Smooth muscle cell (in vitro differentiated cells): ENCODE measurements around the gene LOXHD1. TPM values are rescaled to one million over a fixed set of nuclear protein-coding genes. Genes with fewer than 3 reads are reported as not detected.

Experiments used
- DNase-seq: peaks from one replicate; lab custom pipeline; 2025; ENCODE audit not compliant: unreplicated experiment; lab: John Stamatoyannopoulos, UW
- H2AFZ ChIP-seq: fragments of 200-600 bp; sonication (generic); 2 replicates; pipeline ENCODE4 v1.6.0; 2016; ENCODE audit warnings: antibody characterized with exemption, low read depth, mild to moderate bottlenecking
- H3F3A ChIP-seq: fragments of 200-600 bp; sonication (generic); 2 replicates; pipeline ENCODE4 v1.6.0; 2017; ENCODE audit warnings: antibody characterized with exemption, low read depth
- H3K27ac ChIP-seq: fragments of 200-600 bp; sonication (generic); 2 replicates; pipeline ENCODE4 v1.5.1; 2016; ENCODE audit warnings: low read depth, mild to moderate bottlenecking
- H3K27me3 ChIP-seq: fragments of 200-600 bp; sonication (generic); 2 replicates; pipeline ENCODE4 v1.6.1; 2016; ENCODE audit warnings: low read depth, mild to moderate bottlenecking
- H3K36me3 ChIP-seq: fragments of 200-600 bp; sonication (generic); 2 replicates; pipeline ENCODE4 v1.5.1; 2016; ENCODE audit warnings: low read depth
- H3K4me1 ChIP-seq: fragments of 200-600 bp; sonication (generic); 2 replicates; pipeline ENCODE4 v1.5.1; 2016; ENCODE audit warnings: low read depth
- H3K4me2 ChIP-seq: fragments of 200-600 bp; sonication (generic); 2 replicates; pipeline ENCODE4 v1.6.0; 2016; ENCODE audit warnings: mild to moderate bottlenecking
- H3K4me3 ChIP-seq: fragments of 200-600 bp; sonication (generic); 2 replicates; pipeline ENCODE4 v1.5.1; 2016; ENCODE audit warnings: mild to moderate bottlenecking
- H3K79me2 ChIP-seq: fragments of 200-600 bp; sonication (generic); 2 replicates; pipeline ENCODE4 v1.6.0; 2016; ENCODE audit warnings: low read depth, mild to moderate bottlenecking
- H3K9ac ChIP-seq: fragments of 200-600 bp; sonication (generic); 2 replicates; pipeline ENCODE4 v1.6.0; 2016; ENCODE audit warnings: low read depth
- H3K9me3 ChIP-seq: fragments of 200-600 bp; sonication (generic); replicated peaks from 2 replicates; pipeline ENCODE4 v1.5.1; 2016; ENCODE audit warnings: low read depth
- H4K20me1 ChIP-seq: fragments of 200-600 bp; sonication (generic); 2 replicates; pipeline ENCODE4 v1.6.0; 2016; ENCODE audit warnings: low read depth
- WGBS: methylation state at CpG from one replicate; pipeline ENCODE4 v1.1.7; 2016; ENCODE audit warnings: low lambda C conversion rate; 5-methylcytosine and 5-hydroxymethylcytosine counted together
- polyA plus RNA-seq: library from polyadenylated mRNA; unstranded; fragments of >200 nt; fragmentation: Nextera tagmentation; extraction: Ambion mirVana; gene quantifications from 2 replicates; pipeline ENCODE4 v1.2.1, GENCODE V29; 2016
- total RNA-seq: library from RNA; depleted of rRNA; stranded (reverse); fragments of >200 nt; gene quantifications from 2 replicates; pipeline ENCODE4 v1.2.3, GENCODE V29; 2014
- TF ChIP-seq, protein P1 (sequence below): fragments of 200-600 bp; sonication (generic); IDR thresholded peaks from 2 replicates; pipeline ENCODE4 v1.5.1; 2017; ENCODE audit warnings: borderline replicate concordance, mild to moderate bottlenecking, antibody characterized with exemption; ENCODE audit not compliant: insufficient read depth, poor library complexity, severe bottlenecking

LOXHD1 gene
- total and polyA plus RNA-seq, 2 experiments from 2014 or later, result not detected

DNA sequence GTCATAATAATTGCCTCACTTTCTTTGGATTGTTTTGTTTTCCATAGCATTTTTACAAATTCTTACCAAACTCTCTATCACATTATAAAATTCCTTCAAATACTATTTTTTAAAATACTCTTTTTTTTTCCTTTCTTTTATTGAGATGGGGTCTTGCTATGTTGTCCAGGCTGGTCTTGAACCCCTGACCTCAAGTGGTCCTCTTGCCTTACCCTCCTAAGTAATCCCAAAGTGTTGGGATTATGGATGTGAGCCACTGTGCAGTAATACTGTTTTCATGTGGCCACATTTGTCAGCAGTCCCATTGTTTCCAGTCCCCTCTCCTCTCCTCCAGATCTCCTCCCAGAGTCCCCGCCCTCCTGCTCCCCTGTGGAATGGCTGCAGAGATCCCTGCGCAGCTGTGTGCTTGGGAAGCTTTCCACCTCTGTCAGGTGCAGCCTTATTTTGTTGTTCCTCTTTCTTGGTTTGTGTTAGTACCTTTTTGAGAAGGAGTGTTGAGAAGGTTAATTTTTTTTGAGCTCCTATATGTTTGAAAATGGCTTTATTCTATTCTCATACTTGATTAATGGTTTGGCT is 227.3 kb downstream of the LOXHD1 start:
- peaks cover 9% of the 10 kb centered on the region for H3K4me1 ChIP-seq
- no peak overlapping the region for H3K27ac ChIP-seq
- DNase-seq, result no peak
- no peaks in the 10 kb centered on the region for H3K79me2 ChIP-seq
- no peak overlapping the region for H3K9ac ChIP-seq
- no peaks in the 10 kb centered on the region for H4K20me1 ChIP-seq
- H3K4me2 ChIP-seq, result no peak overlapping the region
- no peak overlapping the region for H2AFZ ChIP-seq
- H3K27me3 ChIP-seq, result no peaks in the 10 kb centered on the region
- TF ChIP-seq, protein P1, sequence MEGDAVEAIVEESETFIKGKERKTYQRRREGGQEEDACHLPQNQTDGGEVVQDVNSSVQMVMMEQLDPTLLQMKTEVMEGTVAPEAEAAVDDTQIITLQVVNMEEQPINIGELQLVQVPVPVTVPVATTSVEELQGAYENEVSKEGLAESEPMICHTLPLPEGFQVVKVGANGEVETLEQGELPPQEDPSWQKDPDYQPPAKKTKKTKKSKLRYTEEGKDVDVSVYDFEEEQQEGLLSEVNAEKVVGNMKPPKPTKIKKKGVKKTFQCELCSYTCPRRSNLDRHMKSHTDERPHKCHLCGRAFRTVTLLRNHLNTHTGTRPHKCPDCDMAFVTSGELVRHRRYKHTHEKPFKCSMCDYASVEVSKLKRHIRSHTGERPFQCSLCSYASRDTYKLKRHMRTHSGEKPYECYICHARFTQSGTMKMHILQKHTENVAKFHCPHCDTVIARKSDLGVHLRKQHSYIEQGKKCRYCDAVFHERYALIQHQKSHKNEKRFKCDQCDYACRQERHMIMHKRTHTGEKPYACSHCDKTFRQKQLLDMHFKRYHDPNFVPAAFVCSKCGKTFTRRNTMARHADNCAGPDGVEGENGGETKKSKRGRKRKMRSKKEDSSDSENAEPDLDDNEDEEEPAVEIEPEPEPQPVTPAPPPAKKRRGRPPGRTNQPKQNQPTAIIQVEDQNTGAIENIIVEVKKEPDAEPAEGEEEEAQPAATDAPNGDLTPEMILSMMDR, result no peak
- 87% methylated on average over 2 of the region's 2 CpGs for WGBS
- H3K36me3 ChIP-seq, result no peaks in the 10 kb centered on the region
- no peak overlapping the region for H3K4me3 ChIP-seq
- no peaks in the 10 kb centered on the region for H3F3A ChIP-seq
- H3K9me3 ChIP-seq, result no peaks in the 10 kb centered on the region

- Histone ChIP-seq H3K27me3 (no peaks in the 10 kb centered on the region), H3K9me3 (no peaks in the 10 kb centered on the region), H3F3A (no peaks in the 10 kb centered on the region), H3K4me2 (no peak overlapping the region), H3K79me2 (no peaks in the 10 kb centered on the region), H4K20me1 (no peaks in the 10 kb centered on the region), H3K27ac (no peak overlapping the region), H2AFZ (no peak overlapping the region), H3K9ac (no peak overlapping the region), H3K4me1 (peaks cover 15% of the 10 kb centered on the region), H3K4me3 (no peak overlapping the region), H3K36me3 (no peaks in the 10 kb centered on the region)
- DNase-seq, result no peak
- WGBS, result 82% methylated on average over 4 of the region's 4 CpGs
- TF ChIP-seq, protein P1, result no peak
Measured at GRCh38 chr18:46429130-46429529, 227.9 kb downstream of the LOXHD1 start.

GRCh38 chr18:46428368-46428767 is 228.7 kb downstream of the LOXHD1 start:
- DNase-seq, result no peak
- WGBS, result 89% methylated on average over 3 of the region's 3 CpGs
- Histone ChIP-seq H3K36me3 (no peaks in the 10 kb centered on the region), H3K4me3 (no peak overlapping the region), H3K9me3 (no peaks in the 10 kb centered on the region), H3K4me1 (peaks cover 15% of the 10 kb centered on the region), H3F3A (no peaks in the 10 kb centered on the region), H3K27ac (no peak overlapping the region), H3K79me2 (no peaks in the 10 kb centered on the region), H3K4me2 (no peak overlapping the region), H3K27me3 (no peaks in the 10 kb centered on the region), H4K20me1 (no peaks in the 10 kb centered on the region), H3K9ac (no peak overlapping the region), H2AFZ (no peak overlapping the region)
- TF ChIP-seq, protein P1, result no peak

DNA sequence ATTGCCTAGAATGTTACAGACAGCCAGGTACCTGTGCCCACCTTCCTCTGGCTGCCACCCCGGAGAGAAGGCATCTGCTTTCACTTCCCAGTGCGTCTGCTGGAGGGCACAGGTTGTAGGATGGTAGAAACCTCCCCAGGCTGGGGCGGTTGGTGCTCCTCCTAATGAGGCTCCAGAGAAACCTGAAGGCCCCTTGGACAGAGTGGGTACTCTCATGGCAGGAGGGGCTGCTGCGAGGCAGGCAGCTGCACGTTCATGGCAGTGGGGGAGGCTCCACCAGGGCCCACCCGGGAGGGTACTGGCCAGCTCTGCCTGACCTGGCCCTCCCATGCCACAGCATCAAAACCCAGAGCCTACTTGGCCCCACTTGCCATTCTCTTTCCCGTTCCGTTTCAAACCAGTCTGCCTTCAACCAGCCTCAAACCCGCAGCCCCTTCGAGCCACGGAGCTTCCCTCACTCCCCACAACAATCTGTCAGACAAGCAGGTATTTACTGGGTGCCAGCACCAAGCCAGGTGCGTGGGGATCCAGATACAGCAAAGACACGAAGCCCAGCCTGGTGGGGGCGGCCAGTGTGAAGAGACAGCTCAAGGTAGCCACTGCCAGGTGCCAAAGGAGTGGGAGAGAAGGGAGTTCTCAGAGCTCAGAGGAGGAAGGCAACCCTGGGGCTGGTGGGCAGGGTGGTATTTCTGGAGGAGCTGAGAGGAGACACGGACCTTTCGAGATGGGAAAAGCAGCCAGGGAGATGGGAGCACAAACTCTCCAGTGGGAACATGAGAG is 229.6 kb downstream of the LOXHD1 start:
- DNase-seq, result no peak
- Histone ChIP-seq H3K79me2 (no peaks in the 10 kb centered on the region), H3K9ac (no peak overlapping the region), H3K4me1 (peaks cover 15% of the 10 kb centered on the region), H3F3A (no peaks in the 10 kb centered on the region), H3K27ac (no peak overlapping the region), H3K4me2 (no peak overlapping the region), H3K4me3 (no peak overlapping the region), H3K36me3 (no peaks in the 10 kb centered on the region), H4K20me1 (no peaks in the 10 kb centered on the region), H3K9me3 (no peaks in the 10 kb centered on the region), H3K27me3 (no peaks in the 10 kb centered on the region), H2AFZ (no peak overlapping the region)
- WGBS, result 91% methylated on average over 16 of the region's 16 CpGs
- TF ChIP-seq, protein P1, result no peak
